Measurements from ENCODE around the gene SSH2.

GRCh38 chr17:29827179-29827578 is 102.8 kb downstream of the SSH2 start:
- TF ChIP-seq NFE2 (IDR thresholded peaks at IDR 0.05; ENCODE audit: low read depth) (no peak), POLR2G (IDR thresholded peaks at IDR 0.05; ENCODE audit: low read depth, low read length) (no peak), ZNF274 (IDR thresholded peaks at IDR 0.05; ENCODE audit: borderline replicate concordance, low read depth, low read length) (no peak), ZNF174 (CRISPR knock-in tag; IDR thresholded peaks at IDR 0.05) (no peak), CREBBP (IDR thresholded peaks at IDR 0.05; ENCODE audit: low read depth, low read length) (no peak), EZH2 (IDR thresholded peaks at IDR 0.05; ENCODE audit: borderline replicate concordance, low read depth, low read length) (no peak)
- TF ChIP-seq, protein P1, sequence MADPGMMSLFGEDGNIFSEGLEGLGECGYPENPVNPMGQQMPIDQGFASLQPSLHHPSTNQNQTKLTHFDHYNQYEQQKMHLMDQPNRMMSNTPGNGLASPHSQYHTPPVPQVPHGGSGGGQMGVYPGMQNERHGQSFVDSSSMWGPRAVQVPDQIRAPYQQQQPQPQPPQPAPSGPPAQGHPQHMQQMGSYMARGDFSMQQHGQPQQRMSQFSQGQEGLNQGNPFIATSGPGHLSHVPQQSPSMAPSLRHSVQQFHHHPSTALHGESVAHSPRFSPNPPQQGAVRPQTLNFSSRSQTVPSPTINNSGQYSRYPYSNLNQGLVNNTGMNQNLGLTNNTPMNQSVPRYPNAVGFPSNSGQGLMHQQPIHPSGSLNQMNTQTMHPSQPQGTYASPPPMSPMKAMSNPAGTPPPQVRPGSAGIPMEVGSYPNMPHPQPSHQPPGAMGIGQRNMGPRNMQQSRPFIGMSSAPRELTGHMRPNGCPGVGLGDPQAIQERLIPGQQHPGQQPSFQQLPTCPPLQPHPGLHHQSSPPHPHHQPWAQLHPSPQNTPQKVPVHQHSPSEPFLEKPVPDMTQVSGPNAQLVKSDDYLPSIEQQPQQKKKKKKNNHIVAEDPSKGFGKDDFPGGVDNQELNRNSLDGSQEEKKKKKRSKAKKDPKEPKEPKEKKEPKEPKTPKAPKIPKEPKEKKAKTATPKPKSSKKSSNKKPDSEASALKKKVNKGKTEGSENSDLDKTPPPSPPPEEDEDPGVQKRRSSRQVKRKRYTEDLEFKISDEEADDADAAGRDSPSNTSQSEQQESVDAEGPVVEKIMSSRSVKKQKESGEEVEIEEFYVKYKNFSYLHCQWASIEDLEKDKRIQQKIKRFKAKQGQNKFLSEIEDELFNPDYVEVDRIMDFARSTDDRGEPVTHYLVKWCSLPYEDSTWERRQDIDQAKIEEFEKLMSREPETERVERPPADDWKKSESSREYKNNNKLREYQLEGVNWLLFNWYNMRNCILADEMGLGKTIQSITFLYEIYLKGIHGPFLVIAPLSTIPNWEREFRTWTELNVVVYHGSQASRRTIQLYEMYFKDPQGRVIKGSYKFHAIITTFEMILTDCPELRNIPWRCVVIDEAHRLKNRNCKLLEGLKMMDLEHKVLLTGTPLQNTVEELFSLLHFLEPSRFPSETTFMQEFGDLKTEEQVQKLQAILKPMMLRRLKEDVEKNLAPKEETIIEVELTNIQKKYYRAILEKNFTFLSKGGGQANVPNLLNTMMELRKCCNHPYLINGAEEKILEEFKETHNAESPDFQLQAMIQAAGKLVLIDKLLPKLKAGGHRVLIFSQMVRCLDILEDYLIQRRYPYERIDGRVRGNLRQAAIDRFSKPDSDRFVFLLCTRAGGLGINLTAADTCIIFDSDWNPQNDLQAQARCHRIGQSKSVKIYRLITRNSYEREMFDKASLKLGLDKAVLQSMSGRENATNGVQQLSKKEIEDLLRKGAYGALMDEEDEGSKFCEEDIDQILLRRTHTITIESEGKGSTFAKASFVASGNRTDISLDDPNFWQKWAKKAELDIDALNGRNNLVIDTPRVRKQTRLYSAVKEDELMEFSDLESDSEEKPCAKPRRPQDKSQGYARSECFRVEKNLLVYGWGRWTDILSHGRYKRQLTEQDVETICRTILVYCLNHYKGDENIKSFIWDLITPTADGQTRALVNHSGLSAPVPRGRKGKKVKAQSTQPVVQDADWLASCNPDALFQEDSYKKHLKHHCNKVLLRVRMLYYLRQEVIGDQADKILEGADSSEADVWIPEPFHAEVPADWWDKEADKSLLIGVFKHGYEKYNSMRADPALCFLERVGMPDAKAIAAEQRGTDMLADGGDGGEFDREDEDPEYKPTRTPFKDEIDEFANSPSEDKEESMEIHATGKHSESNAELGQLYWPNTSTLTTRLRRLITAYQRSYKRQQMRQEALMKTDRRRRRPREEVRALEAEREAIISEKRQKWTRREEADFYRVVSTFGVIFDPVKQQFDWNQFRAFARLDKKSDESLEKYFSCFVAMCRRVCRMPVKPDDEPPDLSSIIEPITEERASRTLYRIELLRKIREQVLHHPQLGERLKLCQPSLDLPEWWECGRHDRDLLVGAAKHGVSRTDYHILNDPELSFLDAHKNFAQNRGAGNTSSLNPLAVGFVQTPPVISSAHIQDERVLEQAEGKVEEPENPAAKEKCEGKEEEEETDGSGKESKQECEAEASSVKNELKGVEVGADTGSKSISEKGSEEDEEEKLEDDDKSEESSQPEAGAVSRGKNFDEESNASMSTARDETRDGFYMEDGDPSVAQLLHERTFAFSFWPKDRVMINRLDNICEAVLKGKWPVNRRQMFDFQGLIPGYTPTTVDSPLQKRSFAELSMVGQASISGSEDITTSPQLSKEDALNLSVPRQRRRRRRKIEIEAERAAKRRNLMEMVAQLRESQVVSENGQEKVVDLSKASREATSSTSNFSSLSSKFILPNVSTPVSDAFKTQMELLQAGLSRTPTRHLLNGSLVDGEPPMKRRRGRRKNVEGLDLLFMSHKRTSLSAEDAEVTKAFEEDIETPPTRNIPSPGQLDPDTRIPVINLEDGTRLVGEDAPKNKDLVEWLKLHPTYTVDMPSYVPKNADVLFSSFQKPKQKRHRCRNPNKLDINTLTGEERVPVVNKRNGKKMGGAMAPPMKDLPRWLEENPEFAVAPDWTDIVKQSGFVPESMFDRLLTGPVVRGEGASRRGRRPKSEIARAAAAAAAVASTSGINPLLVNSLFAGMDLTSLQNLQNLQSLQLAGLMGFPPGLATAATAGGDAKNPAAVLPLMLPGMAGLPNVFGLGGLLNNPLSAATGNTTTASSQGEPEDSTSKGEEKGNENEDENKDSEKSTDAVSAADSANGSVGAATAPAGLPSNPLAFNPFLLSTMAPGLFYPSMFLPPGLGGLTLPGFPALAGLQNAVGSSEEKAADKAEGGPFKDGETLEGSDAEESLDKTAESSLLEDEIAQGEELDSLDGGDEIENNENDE (IDR thresholded peaks at IDR 0.05; ENCODE audit: low read depth, low read length) = no peak
- TF ChIP-seq, protein P2, sequence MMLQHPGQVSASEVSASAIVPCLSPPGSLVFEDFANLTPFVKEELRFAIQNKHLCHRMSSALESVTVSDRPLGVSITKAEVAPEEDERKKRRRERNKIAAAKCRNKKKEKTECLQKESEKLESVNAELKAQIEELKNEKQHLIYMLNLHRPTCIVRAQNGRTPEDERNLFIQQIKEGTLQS (IDR thresholded peaks at IDR 0.05) = no peak
- TF ChIP-seq, protein P2 (CRISPR knock-in tag; conservative IDR thresholded peaks at IDR 0.05) = no peak
- TF ChIP-seq, protein P3, sequence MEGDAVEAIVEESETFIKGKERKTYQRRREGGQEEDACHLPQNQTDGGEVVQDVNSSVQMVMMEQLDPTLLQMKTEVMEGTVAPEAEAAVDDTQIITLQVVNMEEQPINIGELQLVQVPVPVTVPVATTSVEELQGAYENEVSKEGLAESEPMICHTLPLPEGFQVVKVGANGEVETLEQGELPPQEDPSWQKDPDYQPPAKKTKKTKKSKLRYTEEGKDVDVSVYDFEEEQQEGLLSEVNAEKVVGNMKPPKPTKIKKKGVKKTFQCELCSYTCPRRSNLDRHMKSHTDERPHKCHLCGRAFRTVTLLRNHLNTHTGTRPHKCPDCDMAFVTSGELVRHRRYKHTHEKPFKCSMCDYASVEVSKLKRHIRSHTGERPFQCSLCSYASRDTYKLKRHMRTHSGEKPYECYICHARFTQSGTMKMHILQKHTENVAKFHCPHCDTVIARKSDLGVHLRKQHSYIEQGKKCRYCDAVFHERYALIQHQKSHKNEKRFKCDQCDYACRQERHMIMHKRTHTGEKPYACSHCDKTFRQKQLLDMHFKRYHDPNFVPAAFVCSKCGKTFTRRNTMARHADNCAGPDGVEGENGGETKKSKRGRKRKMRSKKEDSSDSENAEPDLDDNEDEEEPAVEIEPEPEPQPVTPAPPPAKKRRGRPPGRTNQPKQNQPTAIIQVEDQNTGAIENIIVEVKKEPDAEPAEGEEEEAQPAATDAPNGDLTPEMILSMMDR (IDR thresholded peaks at IDR 0.05 in 2 of 3, conservative IDR thresholded peaks at IDR 0.05 in 1 of 3; ENCODE audit: insufficient read depth in 2 of 3, low read depth in 1 of 3, low read length in 3 of 3) = no peak
